ENCODE data around the gene SORT1.

DNA sequence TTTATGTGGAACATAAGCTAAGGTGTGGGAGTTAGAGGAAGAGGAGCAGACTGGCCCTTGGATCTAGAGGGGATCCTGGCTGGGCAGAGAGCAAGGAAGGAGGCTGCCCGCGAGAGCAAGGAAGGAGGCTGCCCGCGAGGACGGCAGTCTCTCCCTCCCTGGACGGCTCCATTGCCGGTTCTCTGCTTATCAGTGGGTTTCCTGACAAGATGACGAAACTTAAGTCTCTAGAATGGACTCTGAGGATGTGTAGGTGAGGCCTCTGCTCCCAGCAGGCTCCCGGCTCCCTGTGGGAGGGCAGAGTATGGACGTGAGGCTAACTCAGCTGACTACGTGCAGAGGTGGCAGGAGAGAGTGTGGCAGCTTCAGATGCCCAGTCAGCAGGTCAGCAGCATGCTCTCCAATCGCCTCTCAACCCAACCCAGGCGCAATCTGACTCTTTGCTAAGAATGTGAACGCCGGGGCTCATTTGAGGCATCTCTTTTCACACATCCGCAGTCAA lies 97.0 kb downstream of the SORT1 start:
- TF ChIP-seq, protein P1, sequence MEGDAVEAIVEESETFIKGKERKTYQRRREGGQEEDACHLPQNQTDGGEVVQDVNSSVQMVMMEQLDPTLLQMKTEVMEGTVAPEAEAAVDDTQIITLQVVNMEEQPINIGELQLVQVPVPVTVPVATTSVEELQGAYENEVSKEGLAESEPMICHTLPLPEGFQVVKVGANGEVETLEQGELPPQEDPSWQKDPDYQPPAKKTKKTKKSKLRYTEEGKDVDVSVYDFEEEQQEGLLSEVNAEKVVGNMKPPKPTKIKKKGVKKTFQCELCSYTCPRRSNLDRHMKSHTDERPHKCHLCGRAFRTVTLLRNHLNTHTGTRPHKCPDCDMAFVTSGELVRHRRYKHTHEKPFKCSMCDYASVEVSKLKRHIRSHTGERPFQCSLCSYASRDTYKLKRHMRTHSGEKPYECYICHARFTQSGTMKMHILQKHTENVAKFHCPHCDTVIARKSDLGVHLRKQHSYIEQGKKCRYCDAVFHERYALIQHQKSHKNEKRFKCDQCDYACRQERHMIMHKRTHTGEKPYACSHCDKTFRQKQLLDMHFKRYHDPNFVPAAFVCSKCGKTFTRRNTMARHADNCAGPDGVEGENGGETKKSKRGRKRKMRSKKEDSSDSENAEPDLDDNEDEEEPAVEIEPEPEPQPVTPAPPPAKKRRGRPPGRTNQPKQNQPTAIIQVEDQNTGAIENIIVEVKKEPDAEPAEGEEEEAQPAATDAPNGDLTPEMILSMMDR (conservative IDR thresholded peaks at IDR 0.05; ENCODE audit: low read depth, low read length): no peak
- TF ChIP-seq EZH2 (IDR thresholded peaks at IDR 0.05; ENCODE audit: borderline replicate concordance, low read depth, low read length, poor library complexity, severe bottlenecking): no peak

Data from A673 (cell line).